HG02610 (cell line): ENCODE data around the gene TLR4.

Source experiments
- ATAC-seq: cut with Tn5 transposase; IDR thresholded peaks from one replicate; pipeline ENCODE4 v1.9.1; 2021; ENCODE audit warnings: mild to moderate bottlenecking, moderate library complexity; ENCODE audit not compliant: unreplicated experiment

TLR4 gene

GRCh38 chr9:117742131-117742530, 37.9 kb downstream of the TLR4 start:
- ATAC-seq, result no peak

- no peak for ATAC-seq
These were observed 40.2 kb downstream of the TLR4 start for GRCh38 chr9:117744369-117744768.

DNA sequence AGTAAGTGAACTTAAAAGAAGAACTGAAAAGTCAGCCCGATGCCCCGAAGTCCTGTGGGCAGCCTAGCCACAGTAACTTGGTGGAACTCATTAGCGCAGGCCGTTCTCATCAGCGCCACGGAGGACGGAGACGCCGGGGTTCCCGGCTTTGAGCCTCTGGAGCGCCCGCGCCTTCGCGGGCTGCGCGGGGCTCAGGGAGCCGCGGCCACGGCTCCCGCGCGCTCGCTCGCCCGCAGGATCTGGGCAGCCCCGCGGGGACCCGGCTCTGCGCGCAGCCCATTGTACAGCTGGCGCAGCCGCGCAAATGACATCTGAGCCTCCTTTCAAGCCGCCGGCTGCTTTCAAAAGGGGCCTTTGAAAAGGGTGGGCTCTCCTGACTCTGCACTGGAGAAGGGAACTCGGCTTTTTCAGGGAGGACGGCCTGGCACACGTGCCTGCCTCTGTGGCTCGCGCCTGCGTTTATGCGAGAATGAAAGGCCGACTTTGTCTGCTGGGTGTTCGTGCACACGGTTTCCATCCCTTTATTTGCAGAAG, 40.7 kb downstream of the TLR4 start:
- ATAC-seq, result no peak

DNA sequence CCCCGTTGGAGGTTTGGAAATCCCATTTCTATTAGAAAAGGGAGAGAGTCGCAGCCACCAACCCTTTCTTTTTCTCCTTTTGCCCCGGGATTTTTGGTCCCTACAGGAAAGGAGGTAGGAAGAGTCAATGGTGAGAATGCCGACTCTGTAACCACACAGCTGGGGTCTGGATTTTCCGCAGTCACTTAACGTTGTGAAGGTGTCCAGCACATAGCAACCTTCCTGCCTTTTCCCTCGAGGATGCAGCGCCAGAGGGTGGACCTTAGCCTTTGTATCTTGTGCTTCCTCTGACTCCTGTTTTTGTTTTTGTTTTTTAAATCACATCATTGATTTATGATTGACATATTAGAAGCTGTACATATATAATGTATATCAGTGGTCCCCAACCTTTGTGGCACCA, 41.4 kb downstream of the TLR4 start:
- ATAC-seq, result no peak

DNA sequence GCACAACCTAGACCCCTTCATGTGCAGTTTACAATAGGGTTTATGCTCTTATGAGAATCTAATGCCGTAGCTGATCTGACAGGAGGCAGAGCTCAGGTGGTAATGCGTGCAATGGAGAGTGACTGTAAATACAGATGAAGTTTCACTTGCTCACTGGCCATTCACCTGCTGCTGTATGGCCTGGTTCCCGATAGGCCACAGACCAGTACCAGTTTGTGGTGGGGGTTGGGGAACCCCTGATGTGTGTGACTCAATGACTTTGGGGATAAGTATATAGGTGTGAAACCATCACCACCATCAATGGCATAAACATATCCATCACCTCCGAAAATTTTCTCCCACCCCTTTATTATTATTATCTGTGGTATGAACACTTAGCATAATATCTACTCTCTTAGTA, 42.1 kb downstream of the TLR4 start:
- ATAC-seq, result no peak

DNA sequence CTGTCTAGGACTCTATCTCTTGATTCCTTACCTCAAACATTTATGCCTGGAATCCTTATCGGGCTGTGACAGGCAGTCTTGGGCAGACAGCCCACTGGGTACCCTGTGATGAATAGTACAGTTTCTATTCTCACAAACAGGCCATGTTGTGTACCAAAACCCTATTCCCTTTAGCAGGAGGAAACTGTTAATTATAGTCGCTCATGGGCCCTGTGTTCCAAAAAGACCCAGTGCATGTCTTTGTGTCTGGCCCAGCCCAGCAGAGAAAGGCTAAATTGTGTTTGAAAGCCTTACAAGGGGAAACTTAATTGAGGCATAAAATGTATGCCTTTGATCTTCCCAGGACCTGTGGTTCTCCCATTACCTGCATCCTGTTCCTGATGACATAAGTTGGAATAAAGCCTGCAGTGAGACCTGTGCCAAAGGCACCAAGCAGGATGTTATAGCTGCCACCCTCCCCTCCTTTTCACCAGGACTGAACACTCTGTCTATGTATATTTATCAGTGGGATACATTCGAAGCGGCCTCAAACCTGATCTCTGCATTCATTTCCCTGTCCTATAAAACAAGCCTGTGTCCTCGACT, 43.3 kb downstream of the TLR4 start:
- ATAC-seq, result no peak

GRCh38 chr9:117750401-117750800, 46.2 kb downstream of the TLR4 start:
- ATAC-seq, result no peak

DNA sequence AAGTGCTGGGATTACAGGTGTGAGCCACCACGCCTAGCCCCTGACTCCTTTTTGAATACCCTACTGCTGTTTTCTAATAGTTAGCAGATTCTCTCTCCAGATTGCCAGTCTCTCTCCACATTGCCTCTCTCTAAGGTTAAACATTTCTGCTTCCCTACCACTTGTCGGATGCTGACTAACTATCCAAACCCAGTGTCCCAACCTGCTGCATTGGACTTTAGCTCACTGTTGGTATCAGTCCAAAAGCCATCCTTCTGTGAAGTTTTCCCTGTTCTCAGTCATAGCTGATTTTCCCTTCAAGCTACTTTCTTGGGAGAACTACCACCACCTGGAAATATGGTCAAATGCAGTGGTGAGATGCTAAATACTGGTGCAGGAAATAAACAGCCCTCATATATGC, 48.7 kb downstream of the TLR4 start:
- ATAC-seq, result no peak

DNA sequence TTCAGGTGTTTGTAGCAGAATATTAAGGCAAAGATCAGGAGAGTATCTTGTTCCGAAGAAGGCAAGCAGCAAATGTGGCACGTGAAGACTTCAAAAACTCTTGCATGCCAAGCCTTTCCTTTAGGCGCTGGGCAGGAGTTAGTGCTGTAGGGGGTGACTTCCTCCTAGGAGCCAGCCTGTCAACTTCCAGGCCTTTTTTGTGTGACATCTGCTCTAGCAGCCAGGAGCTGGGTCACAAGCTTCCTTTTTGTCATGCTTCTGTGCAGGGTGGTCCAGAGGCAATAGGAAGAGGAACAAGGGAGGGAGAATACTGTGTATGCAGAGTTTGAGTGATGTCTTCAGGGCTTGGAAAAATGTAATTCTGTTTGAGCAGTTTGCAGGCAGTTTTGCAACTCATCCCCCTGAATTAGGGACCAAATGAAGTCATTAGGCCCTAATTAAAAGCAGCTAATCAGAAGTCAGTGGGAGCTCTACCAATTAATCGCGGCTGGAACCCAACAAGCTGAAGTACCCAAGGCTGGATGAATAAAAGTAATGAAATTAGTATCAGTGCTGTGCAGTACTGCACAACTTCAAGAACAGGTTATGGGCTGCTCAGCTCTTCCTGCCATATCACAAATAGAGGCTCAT, 53.5 kb downstream of the TLR4 start:
- ATAC-seq, result no peak

- ATAC-seq, result no peak
These were observed 59.1 kb downstream of the TLR4 start for GRCh38 chr9:117763314-117763713.

- no peak for ATAC-seq
These were observed 64.7 kb downstream of the TLR4 start for GRCh38 chr9:117768750-117769395.

DNA sequence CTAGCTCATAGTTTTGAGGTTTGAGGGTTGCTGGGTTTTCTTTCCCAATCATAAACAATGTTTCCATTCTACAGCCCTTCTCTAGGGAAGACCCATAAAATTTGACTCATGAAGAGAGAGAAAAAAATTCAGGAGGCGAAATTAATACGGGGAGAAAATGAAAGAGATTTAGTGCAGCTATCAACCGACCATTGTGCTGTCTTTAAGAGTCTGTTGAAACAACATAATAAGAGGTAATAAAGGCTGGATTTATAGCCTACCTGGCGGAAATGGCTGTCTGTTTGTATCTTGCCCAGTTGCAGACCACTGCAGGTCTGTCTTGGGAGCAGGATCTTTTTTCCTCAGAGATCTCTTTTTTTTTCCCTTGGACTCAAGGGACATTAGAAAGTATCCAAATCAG, 66.9 kb downstream of the TLR4 start:
- ATAC-seq, result no peak

- no peak for ATAC-seq
These were observed 68.8 kb downstream of the TLR4 start for GRCh38 chr9:117772960-117773359.
